NCI-H1436 treated with DMSO at 0.1 percent for 48 hours (cell line): ENCODE measurements around the gene TANC1.
"Not testable (repeated sequence)": the region's sequence is repeated elsewhere in the genome, so short reads cannot be mapped to it uniquely, and the experiment has no call there.

ENCODE experiments used
- DNase-seq: peaks from one replicate; lab custom pipeline; 2025; lab: John Stamatoyannopoulos, UW

TANC1 gene

DNA sequence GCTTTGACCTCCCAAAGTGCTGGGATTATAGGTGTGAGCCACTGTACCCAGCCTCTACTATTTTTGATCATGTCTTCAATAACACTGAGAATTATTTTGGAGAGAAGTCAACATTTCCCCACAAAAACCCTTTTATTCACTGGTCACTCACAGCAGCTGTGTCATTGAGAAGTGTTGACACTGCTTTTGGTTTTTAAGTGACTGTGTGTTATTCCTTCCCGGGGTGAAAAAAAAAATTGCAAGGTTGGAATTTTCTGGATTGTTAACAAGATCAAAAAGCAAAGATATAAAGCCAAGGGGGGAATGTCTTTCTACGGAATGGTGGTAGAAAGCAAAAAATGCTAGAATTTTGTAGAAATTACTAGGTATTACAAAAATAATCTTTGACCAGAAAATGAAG, 61.5 kb downstream of the TANC1 start:
- no peak for DNase-seq

DNA sequence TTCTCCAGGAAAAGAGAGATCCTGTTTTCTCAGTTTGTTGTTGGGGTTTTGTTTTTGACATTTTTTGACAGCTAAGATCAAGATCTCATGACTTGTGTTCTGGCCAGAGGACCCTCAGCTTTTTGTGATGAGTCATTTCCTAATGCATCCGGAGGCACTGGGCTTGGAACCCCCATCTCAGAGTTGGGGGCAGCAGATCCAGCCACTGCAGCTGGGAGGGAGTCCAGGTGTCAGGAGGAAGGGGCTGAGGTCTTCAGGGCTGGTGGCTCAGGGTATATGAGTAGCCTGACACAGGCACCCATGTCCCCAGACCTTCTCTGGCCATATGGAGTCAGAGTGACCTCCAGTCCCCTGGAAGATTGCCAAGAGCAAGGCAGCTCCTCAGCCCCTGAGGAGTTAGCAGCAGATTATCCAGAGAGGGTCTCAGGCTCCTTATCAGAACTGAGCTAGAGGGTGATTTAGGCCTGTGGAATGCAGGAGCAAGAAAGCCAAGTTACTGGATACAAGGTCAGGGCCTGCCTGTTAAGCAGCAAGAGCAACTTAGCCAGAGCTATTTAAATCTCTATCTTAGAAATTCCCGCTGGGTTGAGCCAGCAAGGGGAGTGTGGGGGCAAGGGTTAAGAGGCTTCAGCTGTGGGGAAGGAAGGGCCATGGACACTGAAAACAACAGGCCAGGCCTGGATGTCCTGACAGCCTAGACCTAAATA, 62.4 kb downstream of the TANC1 start:
- DNase-seq: no peak

DNA sequence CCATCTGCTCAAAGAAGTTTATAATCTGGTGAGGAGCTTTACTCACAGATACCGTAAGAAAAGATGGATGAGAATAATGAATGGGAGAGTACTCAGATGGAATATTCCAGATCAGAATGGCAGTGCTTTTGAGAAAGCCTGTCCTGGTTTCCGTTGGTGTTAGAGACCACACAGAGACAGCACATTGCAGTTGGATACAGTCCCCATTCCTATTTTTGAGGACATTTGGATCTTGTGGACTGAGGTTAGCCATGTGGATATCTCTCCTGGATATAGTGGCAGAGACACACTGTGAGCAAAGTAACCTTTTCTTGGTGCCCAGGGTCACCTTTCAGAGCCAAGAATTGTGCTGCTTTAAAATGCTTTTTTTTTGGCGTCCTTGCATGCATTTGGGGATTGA, 63.7 kb downstream of the TANC1 start:
- DNase-seq: no peak

DNA sequence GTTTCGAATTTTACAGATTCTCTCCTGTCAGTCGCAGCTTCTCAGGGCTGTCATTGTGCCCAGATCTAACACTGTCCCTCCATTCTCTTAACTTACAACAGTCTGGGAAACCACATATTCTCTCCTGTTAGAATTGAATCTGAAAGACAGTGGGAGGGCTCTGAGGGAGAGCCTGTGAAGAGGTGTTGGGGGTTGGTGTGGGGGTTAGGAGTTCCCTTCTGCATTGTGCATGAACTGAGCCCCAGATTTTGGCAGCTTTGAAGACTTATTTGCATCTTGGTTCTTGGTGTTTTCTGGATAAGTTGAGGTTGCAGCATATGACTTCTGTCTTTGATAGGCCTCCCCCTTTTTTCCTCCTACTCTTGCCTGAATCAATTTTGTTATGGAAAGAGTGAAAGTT, 64.1 kb downstream of the TANC1 start:
- no peak for DNase-seq

DNA sequence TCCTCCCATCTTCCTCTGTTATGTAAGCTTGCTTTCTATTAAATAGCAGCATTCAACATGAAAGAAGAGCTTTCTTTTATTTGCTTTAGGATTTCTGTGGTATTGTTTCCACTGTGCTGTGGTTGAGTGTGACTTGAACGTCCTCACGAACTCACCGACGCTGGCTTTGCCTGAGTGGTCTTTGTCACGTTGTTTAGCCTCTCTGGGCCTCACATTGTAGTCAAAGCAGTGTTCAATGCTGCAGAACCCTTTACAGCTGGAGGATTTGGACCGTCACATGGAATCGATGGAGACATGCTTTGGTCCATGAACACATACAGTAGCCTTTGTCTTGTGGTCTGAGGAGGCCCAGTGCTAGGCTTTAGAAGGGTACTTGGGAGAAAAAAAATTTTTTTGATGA, 66.3 kb downstream of the TANC1 start:
- no peak for DNase-seq

DNA sequence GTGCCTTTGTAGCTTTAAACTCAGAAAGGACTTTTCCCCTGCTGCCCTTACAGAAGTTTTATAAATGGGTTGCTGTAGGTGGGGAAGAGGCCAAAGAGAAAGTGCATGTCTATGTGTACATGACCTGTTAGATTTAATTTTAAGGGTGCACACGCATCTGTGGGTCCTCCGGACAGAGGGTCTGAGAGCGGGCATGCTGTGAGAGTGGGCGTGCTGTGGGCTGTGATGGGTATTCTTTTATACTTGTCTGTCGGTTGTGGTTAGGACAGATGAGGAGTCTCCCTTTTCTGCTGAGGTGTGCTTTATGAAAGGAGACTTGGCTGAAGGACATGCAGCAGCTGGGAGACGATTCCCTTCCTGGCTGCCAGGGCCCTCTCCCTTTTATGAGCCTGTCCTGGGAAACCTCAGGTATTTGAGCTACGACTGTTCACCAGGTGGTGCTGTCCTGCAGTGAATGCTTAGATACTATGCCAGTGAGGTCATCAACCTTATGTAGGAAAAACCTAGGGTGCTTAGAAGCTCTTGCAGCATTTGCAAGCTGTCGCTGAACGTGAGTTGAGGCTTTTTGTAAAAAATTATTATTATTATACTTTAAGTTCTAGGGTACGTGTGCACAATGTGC, 67.5 kb downstream of the TANC1 start:
- no peak for DNase-seq

DNA sequence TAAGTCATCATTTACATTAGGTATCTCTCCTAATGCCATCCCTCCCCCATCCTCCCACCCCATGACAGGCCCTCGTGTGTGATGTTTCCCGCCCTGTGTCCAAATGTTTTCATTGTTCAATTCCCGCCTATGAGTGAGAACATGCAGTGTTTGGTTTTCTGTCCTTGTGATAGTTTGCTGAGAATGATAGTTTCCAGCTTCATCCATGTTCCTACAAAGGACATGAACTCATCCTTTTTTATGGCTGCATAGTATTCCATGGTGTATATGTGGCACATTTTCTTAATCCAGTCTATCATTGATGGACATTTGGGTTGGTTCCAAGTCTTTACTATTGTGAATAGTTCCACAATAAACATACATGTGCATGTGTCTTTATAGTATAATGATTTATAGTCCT, 68.0 kb downstream of the TANC1 start:
- not testable (repeated sequence) for DNase-seq

DNA sequence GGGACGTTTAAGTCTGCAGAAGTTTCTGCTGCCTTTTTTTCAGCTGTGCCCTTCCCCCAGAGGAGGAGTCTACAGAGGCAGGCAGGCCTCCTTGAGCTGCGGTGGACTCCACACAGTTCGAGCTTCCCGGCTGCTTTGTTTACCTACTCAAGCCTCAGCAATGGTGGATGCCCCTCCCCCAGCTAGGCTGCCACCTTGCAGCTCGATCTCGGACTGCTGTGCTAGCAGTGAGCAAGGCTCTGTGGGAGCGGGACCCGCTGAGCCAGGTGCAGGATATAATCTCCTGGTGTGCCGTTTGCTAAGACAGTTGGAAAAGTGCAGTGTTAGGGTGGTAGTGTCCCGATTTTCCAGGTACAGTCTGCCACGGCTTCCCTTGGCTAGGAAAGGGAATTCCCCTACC, 72.9 kb downstream of the TANC1 start:
- not testable (repeated sequence) for DNase-seq

DNA sequence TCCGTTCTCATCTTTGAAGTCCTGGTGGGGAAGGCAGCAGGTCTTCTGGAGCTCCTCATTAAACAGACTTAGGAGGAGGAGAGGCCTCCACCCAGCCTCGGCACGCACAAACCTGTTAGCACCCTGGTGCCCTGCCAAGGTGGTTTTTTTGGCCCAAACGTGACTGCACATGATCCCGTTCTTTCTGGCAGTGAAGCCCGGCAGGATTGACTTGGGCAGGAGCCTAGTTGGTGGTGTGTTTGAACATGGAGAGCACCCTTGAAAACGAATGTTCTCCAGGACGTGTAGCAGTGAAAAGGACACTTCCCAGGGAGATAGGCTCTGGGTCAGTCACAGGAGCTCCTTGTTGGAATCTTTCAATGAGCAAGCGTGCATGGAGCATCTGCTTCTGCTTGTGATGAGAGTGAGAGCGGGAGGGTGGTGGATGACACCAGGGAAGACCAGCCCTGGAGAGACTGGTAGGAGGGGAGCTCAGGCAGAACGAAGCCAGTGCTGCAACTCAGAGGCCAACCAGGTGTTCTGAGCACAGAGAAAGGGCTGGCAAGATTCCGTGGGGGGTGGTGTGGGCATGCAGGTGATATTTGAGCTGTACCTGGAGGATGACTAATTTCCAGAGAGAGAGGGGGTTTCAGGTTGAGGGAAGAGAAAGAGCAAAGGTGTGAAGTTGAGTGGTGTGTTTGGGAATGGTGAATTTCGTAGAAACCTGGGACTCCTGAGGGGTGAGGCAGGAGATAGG, 73.8 kb downstream of the TANC1 start:
- no peak for DNase-seq

DNA sequence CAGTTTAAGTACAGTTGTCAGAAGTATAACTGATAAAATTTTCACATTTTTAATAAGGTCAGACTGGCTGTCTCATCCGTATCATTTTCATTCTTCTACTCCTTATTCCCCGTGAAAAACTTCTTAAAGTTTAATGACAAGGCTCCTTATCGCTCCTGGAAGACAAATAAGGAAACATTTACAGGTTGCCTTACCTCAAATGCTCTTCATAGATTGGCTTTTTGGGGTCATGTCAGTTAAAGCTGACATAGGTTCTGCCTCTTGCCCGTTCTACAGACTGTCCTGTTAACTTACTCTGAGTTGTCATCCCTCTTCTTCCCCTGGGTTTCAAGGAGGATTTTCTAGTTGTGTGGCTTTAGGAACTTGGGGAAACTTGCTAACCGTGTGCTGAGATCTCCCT, 75.3 kb downstream of the TANC1 start:
- no peak for DNase-seq

DNA sequence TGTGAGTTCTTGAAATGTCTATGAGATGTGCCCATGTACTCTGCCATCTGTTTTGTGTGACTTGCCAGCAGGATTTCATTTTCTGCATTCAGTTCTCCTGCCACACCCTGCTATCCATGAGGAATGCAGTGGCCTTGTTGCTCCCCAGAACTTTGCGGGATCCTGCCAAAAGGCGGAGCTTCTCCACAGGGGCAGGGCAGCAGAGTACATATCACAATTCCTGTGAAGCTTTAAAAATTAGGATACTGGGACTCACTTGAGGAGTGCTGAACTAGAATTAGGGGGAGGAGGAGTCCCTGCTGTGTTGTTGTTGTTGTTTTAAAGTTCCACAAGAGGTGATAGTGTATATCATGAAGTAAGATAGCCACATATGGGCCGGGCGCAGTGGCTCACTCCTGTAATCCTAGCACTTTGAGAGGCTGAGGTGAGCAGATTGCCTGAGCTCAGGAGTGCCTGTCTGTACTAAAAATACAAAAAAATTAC, 76.4 kb downstream of the TANC1 start:
- DNase-seq: no peak

DNA sequence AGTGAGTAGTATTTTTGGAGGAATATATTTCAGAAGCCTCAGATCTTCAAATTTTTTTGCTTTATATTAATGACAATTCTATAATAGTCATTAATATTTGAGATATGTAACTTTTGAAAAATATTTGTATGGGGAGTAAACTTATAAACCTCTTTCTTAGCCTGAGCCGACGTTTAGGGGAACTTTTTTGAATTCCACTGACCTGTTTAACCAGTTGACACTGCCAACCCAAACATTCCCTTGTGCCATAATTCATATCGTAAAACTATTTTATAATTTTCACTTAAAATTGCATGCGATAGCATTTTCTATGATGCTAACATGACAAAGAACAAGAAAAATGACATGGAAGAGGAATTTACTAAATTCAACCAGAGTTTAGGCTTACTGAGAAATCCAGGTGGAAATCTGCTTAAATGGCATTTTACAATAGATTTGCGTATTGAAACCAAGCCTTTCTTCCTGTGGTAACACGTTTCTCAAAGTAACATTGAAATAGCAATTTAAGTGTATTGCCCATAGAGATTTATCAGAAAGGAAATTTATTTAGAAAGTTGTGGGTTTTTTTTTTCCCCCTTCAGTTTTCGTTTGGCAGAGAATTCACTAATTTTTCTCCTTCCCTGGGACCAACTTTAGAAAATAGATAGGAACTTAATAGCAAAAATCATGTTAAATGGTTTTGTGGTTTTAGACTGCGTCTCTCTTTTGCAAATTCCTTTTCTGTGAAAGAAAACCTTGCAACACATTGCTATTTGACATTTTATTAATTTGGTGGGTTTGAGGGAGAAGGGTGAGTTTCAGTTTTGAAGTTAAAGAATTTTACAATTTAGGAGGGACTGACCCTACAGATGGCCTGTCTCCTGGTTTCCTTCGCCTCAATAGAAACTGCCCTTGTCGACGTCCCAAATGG, 77.4 kb downstream of the TANC1 start:
- DNase-seq: no peak

DNA sequence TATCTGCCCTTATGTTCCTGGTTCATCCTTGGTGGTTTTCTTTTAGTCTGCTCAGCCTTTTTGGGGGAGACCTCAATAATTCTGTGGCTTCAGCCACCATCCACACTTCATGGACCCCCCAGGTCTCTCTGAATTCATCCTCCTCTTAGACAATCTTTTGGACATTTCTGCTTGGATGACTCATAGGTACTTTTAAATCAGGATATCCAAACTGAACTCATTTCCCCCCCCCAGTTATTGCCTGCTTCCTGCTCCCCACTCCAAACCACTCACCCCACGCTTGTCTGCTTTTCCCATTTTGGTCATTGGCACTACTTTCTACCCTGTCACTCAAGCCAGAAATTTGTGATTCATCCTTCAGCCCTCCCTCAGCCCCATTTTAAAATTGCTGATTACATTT, 78.5 kb downstream of the TANC1 start:
- DNase-seq: no peak

DNA sequence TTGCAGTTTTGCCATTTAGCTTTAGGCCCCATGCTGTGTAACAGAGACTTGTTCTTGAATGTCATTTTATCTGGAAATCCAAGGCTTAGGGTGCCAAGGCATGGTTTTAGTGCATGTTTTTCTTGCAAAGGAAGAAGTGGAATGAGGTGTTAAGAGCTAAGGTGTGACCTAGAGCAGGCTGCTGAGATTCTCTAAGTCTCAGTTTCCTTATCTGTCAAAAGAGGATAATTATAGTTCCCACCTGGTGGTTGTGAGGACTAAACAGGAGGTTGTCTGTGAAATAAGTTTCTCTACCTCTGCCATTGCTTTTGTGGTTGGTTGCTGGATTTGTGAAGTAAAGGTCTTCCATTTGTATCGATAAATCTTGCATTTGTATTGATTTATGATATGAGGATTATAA, 82.0 kb downstream of the TANC1 start:
- no peak for DNase-seq

DNA sequence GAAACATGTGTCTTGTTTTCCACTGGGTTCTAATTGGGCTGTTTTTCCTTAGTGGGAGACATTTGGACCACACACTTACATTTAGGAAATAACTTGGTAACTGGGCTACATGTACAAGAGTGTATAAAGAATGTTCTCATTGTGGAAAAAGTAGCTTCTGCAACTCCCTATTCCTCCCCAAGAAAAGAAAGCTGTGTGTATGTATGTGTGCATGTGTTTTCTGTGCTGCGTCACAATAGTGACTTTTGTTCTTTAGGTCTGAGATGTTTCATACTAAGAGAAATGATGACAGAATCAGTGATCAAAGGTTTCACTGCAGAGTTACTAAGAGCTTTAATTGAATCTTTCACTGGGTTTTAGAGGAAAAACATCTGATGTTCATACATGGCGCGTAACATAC, 82.7 kb downstream of the TANC1 start:
- no peak for DNase-seq

DNA sequence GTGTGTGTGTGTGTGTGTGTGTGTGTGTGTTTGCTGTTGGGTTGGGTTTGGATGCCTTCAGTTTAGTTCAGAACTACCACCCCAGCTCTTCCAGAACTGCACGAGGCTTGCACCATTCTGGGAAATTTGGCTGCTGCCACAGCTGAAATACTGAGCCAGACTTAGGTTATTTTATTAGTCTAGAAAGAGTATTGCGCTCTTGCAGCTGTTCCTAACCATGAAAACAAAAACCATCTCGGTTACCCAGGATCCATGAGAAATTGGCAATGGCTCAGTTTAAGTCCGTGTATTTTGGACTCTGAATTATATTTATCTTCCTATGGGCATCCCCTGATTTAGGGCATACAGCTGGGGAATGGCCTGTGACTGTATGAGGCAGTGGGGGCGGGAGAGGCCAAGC, 83.2 kb downstream of the TANC1 start:
- DNase-seq: no peak

DNA sequence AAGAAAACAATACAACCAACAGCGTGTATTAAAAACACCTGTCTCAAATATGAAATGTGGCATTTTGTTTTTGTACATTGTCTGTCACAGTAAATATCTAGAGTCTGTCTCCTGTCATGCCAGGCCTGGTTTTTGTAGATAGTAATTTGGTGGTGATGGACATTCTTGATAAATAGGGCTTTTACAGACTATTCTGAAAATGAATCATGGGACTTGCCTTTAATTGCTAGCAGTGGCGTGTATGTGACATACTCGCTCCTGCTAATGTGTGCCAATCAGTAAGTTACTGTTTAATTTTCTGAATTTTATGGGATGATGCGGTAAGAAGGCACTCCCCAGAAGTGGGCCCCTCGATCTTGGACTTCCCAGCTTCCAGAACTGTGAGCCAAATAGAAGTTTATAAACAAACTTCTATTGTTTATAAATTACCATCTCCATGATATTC, 83.7 kb downstream of the TANC1 start:
- DNase-seq: no peak

DNA sequence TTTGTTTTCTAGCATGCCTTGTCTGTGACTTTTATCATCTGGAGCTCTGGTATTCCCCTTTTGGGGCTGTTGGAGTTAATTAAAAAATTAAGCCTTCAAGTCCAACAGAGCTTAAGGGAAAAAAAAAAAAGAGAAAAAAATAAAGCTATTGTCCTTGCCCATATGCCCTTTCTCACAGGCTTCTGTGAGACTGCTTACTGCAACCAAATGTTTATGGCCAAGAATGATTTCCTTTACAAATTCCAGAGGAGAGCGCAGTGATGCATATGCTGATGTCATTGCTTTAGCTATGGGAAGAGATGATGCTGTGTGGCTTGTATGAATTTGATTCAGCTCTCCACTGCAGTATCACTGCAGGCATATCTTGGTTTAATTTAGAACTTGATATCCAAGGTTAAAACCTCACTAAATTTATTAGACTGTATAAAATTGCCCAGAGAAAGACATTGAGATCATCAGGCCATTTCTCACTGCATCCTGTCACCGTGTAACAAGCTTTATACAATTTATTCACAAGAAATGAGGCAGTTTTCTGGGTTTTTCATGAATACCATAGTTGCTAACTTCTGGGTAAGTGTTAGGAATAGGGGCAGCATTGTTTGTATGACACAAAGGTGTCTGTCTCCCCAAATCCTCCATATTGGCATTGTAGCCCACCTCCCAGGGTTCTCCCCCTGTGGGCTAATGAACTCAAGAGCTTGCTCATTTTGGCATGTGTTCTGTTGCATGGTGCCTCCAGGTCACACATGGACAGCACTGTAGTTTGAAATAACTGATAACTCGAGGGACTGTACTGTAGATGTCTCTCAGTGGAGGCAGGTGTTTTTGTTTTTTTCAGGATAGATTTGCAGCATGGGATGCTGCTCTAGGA, 85.0 kb downstream of the TANC1 start:
- no peak for DNase-seq

DNA sequence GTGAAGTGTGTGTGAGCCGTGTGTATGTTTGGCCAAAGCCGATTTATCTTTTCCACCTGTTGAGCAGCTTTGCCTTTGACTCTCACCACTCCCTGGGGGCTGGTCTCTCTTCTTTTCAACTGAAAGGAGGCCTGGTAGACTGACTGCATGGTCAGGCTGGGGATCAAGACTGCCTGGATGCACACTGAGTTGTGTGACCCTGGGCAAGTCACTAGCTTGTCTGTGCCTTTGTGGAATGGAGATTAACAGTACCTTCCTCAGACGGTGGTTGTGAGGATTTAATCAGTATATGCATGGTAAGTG, 85.5 kb downstream of the TANC1 start:
- DNase-seq: no peak

DNA sequence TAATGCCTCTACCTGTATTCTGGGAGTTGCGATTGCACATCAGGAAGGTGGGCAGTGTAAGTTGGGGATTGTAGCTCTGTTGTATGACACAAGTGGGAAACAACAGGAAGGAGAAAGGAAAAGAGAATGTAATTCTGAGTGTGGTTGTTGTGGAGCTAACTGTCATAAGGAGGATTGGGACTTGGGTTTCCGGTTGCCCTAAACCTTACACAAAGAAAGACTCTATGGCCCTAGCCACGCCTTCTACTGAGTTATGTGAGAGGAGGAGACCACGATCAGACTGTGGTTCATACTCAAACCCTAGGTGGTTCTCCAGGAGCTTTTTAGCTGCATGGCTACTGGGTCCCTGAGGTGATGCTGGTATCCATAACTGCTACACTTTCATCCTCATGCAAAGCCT, 86.5 kb downstream of the TANC1 start:
- no peak for DNase-seq

DNA sequence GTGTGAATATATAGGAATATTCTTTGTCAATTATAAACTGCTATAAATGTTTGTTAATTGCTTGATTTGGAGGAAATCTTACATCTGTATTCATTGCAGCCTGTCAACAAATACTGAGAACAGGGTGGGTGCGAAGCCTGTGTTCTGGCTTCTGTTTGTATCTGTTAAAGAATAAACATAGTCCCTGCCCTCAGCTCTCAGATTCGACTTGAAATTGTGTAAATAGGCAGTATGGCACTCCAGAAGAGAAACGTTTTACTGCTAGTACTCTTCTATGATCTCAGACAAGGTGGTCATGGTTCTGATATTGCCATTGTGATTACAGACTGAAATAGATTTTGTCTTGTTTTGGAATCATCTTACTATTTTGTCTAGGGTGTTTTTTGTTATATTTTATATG, 92.1 kb downstream of the TANC1 start:
- DNase-seq: no peak
